Breast epithelium (tissue), 4 donors: ENCODE measurements around the gene PLD4. TPM values are rescaled to one million over a fixed set of nuclear protein-coding genes. Genes with fewer than 3 reads are reported as not detected.
"Not testable (repeated sequence)": the region's sequence is repeated elsewhere in the genome, so short reads cannot be mapped to it uniquely, and the experiment has no call there.

ENCODE experiments used
- DNase-seq, 2 donors: peaks; one replicate each; pipeline ENCODE4 v3.0.0-alpha.2; 2019; ENCODE audit warnings: low spot score in 2 of 2
- H3K27ac ChIP-seq, 2 donors: fragments of 200-600 bp; sonication (generic) in 1 of 2; one replicate each; pipeline ENCODE4 v1.5.1; 2016 to 2019; ENCODE audit warnings: mild to moderate bottlenecking in 1 of 2
- H3K27me3 ChIP-seq, 2 donors: fragments of 200-600 bp; sonication (generic) in 1 of 2; one replicate each; pipeline versions ENCODE4 v1.5.1 to v1.6.0; 2017 to 2019; ENCODE audit warnings: control low read depth in 1 of 2, mild to moderate bottlenecking in 1 of 2
- H3K36me3 ChIP-seq: fragments of 200-600 bp; one replicate; pipeline ENCODE4 v1.5.1; 2019
- H3K4me1 ChIP-seq, 2 donors: fragments of 200-600 bp; sonication (generic); one replicate each; pipeline ENCODE4 v1.5.1; 2016 to 2019; ENCODE audit warnings: control low read depth in 1 of 2
- H3K4me3 ChIP-seq, 3 donors: fragments of 200-600 bp; sonication (generic); 1 replicate in 2 of 3; 2 replicates in 1 of 3; pipeline ENCODE4 v1.5.1; 2016 to 2019; ENCODE audit warnings: mild to moderate bottlenecking in 3 of 3, moderate library complexity in 2 of 3
- H3K9me3 ChIP-seq, 2 donors: fragments of 200-600 bp; sonication (generic) in 1 of 2; one replicate each; pipeline ENCODE4 v1.5.1; 2016 to 2019; ENCODE audit warnings: control low read depth in 1 of 2
- POLR2A ChIP-seq: fragments of 450-650 bp; IDR thresholded peaks from one replicate; pipeline ENCODE4 v1.6.1; 2016; ENCODE audit warnings: antibody characterized with exemption, mild to moderate bottlenecking, moderate library complexity
- POLR2AphosphoS5 ChIP-seq, 3 donors: sonication (generic); formaldehyde crosslinking; IDR thresholded peaks; one replicate each; pipeline ENCODE4 v1.6.1; 2017; ENCODE audit warnings: antibody characterized with exemption in 3 of 3
- intact Hi-C: fragments of 100-400 bp; cut with DNase I; formaldehyde crosslinking; loops from one replicate; pipeline ENCODE4 v1.15.1; 2023; ENCODE audit warnings: low total_unique reads
- total RNA-seq, 3 donors: library from RNA; depleted of rRNA; stranded (reverse); fragments of >200 nt; gene quantifications; one replicate each; pipeline ENCODE4 v1.1.0, GENCODE V29; 2016
- TF ChIP-seq, protein P1 (sequence below), 3 donors: fragments of 450-650 bp; IDR thresholded peaks; one replicate each; pipeline ENCODE4 v1.5.1; 2016 to 2017; ENCODE audit warnings: antibody characterized with exemption in 3 of 3, mild to moderate bottlenecking in 3 of 3, moderate library complexity in 3 of 3

Gene PLD4
- total RNA-seq, 3 donors from 2014 or later: 0.33 to 4.0 TPM; not detected in 1

DNA sequence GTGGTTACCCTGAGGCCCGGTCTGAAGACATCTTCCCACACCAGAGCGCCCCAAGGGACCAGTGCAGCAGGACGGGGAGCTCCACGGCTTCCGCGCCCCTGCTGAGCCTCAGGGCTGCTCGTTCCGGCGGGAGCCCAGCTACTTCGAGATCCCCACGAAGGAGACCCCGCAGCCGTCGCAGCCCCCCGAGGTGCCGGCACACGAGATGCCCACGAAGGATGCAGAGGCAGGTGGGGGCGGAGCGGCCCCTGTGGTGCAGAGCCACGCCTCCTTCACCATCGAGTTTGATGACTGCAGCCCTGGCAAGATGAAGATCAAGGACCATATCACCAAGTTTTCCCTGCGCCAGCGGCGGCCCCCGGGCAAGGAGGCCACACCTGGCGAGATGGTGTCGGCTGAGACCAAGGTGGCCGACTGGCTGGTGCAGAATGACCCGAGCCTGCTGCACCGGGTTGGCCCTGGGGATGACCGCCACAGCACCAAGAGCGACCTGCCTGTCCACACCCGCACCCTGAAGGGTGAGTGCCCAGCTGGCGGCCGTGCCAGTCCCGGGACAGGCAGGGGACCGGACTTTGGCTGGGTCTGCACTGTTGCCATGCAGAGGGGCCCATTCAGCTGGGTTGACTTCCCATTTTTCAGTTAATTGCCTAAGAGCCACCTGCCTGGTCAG is 41.6 kb upstream of the PLD4 start:
- no peak for TF ChIP-seq POLR2A
- TF ChIP-seq, protein P1, sequence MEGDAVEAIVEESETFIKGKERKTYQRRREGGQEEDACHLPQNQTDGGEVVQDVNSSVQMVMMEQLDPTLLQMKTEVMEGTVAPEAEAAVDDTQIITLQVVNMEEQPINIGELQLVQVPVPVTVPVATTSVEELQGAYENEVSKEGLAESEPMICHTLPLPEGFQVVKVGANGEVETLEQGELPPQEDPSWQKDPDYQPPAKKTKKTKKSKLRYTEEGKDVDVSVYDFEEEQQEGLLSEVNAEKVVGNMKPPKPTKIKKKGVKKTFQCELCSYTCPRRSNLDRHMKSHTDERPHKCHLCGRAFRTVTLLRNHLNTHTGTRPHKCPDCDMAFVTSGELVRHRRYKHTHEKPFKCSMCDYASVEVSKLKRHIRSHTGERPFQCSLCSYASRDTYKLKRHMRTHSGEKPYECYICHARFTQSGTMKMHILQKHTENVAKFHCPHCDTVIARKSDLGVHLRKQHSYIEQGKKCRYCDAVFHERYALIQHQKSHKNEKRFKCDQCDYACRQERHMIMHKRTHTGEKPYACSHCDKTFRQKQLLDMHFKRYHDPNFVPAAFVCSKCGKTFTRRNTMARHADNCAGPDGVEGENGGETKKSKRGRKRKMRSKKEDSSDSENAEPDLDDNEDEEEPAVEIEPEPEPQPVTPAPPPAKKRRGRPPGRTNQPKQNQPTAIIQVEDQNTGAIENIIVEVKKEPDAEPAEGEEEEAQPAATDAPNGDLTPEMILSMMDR (IDR thresholded peaks at IDR 0.05): no peak
- no peak for TF ChIP-seq POLR2AphosphoS5 (IDR thresholded peaks at IDR 0.05)
- no peaks in the 10 kb centered on the region for H3K27me3 ChIP-seq
- no peaks in the 10 kb centered on the region for H3K36me3 ChIP-seq
- H3K4me1 ChIP-seq: no peaks in the 10 kb centered on the region
- H3K27ac ChIP-seq: no peak overlapping the region
- intact Hi-C loops: no loop called here
- no peak overlapping the region for H3K4me3 ChIP-seq
- H3K9me3 ChIP-seq: no peaks in the 10 kb centered on the region
- no peak for DNase-seq

DNA sequence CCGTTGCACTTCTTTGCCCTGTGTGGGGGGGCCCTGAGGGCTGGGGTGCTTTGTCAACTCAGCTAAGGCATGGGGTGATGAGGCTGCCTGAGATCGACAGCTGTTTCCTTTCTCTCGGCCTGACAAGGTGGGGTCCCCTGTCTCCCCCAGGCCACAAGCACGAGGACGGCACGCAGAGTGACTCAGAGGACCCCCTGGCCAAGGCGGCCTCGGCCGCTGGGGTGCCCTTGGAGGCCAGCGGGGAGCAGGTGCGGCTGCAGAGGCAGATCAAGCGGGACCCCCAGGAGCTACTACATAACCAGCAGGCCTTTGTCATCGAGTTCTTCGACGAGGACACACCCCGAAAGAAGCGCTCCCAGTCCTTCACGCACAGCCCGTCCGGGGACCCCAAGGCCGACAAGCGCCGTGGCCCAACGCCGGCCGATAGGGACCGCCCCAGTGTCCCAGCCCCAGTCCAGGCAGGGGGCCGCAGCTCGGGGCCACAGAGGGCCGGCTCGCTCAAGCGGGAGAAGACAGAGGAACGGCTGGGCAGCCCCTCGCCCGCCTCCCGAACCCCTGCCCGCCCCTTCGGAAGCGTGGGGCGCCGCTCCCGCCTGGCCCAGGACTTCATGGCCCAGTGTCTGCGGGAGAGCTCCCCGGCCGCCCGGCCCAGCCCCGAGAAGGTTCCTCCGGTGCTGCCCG is 40.9 kb upstream of the PLD4 start:
- intact Hi-C loops: no loop called here
- TF ChIP-seq POLR2A: no peak
- TF ChIP-seq, protein P1 (IDR thresholded peaks at IDR 0.05): no peak
- no peak for TF ChIP-seq POLR2AphosphoS5 (IDR thresholded peaks at IDR 0.05)
- DNase-seq: no peak
- H3K36me3 ChIP-seq: no peaks in the 10 kb centered on the region
- no peaks in the 10 kb centered on the region for H3K4me1 ChIP-seq
- no peak overlapping the region for H3K27ac ChIP-seq
- no peaks in the 10 kb centered on the region for H3K27me3 ChIP-seq
- no peak overlapping the region for H3K4me3 ChIP-seq
- H3K9me3 ChIP-seq: no peaks in the 10 kb centered on the region

DNA sequence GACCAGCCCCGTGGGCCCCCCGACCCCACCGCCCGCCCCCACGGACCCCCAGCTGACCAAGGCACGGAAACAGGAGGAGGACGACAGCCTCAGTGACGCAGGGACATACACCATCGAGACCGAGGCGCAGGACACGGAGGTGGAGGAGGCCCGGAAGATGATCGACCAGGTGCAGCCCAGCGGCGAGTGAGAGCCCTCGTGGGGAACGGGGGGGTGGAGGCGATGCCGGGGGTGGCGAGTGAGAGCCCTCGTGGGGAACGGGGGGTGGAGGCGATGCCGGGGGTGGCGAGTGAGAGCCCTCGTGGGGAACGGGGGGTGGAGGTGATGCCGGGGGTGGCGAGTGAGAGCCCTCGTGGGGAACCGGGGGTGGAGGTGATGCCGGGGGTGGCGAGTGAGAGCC is 40.3 kb upstream of the PLD4 start:
- H3K36me3 ChIP-seq, intact Hi-C loops, H3K9me3 ChIP-seq, H3K27me3 ChIP-seq, H3K4me3 ChIP-seq, H3K4me1 ChIP-seq, DNase-seq, H3K27ac ChIP-seq: not testable (repeated sequence)

DNA sequence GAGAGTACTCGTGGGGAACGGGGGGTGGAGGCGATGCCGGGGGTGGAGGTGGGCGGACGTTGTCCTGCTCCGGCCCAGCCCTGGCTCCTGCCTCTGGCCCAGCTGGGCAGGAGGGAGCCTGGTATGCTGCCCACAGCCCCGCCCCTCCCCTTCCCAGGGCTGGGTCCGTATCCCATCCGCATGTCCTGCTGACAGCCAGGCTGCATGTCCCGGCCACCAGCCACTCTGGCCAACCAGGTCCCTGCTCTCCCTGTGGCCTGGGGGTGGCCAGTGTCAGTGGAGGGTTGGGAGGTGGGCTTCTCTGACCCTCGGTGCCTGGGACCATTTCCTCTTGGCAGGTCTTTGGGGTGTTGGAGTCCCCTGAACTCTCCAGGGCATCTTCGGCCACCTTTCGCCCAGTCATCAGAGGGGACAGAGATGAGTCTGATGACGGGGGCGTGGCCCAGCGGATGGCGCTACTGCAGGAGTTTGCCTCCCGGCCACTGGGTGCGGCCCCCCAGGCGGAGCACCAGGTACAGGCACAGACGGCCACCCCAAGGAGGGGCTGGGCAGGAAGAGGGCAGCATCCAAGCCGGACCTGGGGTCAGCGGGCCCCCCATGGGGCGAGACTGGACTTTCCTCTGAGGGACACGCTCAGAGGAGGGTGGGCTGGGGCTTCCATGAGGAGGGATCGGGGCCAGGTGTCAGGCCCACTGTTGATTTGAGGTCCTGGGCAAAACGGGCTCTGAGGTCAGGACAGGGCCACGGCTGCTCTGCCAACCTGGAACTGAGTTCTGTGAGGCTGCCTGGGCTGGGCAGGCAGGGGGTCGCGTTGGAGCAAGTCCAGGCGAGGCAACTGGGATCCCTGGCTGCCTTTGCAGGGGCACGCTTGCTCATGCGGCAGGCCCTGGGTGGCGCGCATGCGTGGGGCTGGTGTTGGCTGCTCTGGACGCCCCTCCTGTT is 39.4 kb upstream of the PLD4 start:
- DNase-seq: no peak
- Histone ChIP-seq H3K27me3 (no peaks in the 10 kb centered on the region), H3K9me3 (no peaks in the 10 kb centered on the region), H3K4me1 (no peaks in the 10 kb centered on the region), H3K36me3 (no peaks in the 10 kb centered on the region), H3K27ac (no peak overlapping the region), H3K4me3 (no peak overlapping the region)
- TF ChIP-seq POLR2AphosphoS5 (IDR thresholded peaks at IDR 0.05) (no peak), POLR2A (no peak)
- TF ChIP-seq, protein P1 (IDR thresholded peaks at IDR 0.05): no peak
- intact Hi-C loops: no loop called here

DNA sequence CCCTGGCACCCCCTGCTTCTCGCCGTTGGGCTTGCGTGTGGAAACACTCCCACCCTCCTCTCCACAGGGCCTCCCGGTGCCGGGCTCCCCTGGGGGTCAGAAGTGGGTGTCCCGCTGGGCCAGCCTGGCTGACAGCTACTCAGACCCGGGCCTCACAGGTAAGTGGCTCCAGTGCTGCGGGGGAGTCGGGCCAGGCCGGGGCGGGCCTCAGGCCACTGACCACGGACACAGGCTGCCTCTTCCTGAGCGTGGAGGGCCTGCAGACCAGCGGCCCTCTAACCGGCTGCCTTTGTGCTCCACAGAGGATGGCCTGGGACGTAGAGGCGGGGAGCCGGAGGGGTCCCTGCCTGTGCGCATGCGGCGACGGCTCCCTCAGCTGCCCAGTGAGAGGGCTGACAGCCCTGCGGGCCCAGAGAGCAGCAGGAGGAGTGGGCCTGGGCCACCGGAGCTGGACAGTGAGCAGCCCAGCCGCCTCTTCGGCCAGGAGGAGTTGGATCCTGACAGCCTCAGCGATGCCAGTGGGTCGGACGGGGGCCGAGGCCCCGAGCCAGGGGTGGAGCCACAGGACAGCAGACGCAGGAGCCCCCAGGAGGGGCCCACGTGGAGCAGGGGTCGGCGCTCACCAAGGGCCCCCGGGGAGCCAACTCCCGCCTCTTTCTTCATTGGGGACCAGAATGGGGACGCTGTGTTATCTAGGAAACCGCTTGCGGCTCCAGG is 38.5 kb upstream of the PLD4 start:
- no peak for DNase-seq
- H3K4me1 ChIP-seq: no peaks in the 10 kb centered on the region
- H3K9me3 ChIP-seq: no peaks in the 10 kb centered on the region
- no peak overlapping the region for H3K27ac ChIP-seq
- no peak overlapping the region for H3K4me3 ChIP-seq
- intact Hi-C loops: no loop called here
- no peaks in the 10 kb centered on the region for H3K27me3 ChIP-seq
- no peaks in the 10 kb centered on the region for H3K36me3 ChIP-seq
- TF ChIP-seq POLR2A (no peak), POLR2AphosphoS5 (IDR thresholded peaks at IDR 0.05) (no peak)
- TF ChIP-seq, protein P1 (IDR thresholded peaks at IDR 0.05): no peak
